Measurements from ENCODE around the gene CTNNBL1.
A peak's percentile ranks its signal among the peaks of the same experiment; 100 is the strongest.

CTNNBL1 gene

GRCh38 chr20:37903317-37904007, 209.6 kb downstream of the CTNNBL1 start:
- DNase-seq, result no peak

GRCh38 chr20:37904008-37904642, 210.3 kb downstream of the CTNNBL1 start:
- DNase-seq, result no peak

GRCh38 chr20:37904845-37905373, 211.1 kb downstream of the CTNNBL1 start:
- DNase-seq, result no peak

- DNase-seq, result no peak
Observed at GRCh38 chr20:37905671-37906613, 212.1 kb downstream of the CTNNBL1 start.

- no peak for DNase-seq
Observed at GRCh38 chr20:37907330-37907676, 213.5 kb downstream of the CTNNBL1 start.

GRCh38 chr20:37907677-37908401, 214.0 kb downstream of the CTNNBL1 start:
- no peak for DNase-seq

- no peak for DNase-seq
Observed at GRCh38 chr20:37911261-37911660, 217.4 kb downstream of the CTNNBL1 start.

- DNase-seq, result peak; percentile 9 to 53
Observed at GRCh38 chr20:37911838-37912281, 218.0 kb downstream of the CTNNBL1 start.

GRCh38 chr20:37912874-37913273, 219.0 kb downstream of the CTNNBL1 start:
- no peak for DNase-seq

- no peak for DNase-seq
Observed at GRCh38 chr20:37913567-37914366, 219.9 kb downstream of the CTNNBL1 start.

- DNase-seq, result no peak
Observed at GRCh38 chr20:37914367-37914671, 220.5 kb downstream of the CTNNBL1 start.

- no peak for DNase-seq
Observed at GRCh38 chr20:37914672-37915433, 221.0 kb downstream of the CTNNBL1 start.

GRCh38 chr20:37915434-37915787, 221.6 kb downstream of the CTNNBL1 start:
- no peak for DNase-seq

- DNase-seq, result no peak
Observed at GRCh38 chr20:37915800-37916570, 222.2 kb downstream of the CTNNBL1 start.

- DNase-seq, result no peak
Observed at GRCh38 chr20:37917461-37917860, 223.6 kb downstream of the CTNNBL1 start.

- no peak for DNase-seq
Observed at GRCh38 chr20:37918035-37918434, 224.2 kb downstream of the CTNNBL1 start.

- DNase-seq, result no peak
Observed at GRCh38 chr20:37919389-37920040, 225.7 kb downstream of the CTNNBL1 start.

- DNase-seq, result no peak
Observed at GRCh38 chr20:37920270-37920669, 226.4 kb downstream of the CTNNBL1 start.

GRCh38 chr20:37920679-37921322, 227.0 kb downstream of the CTNNBL1 start:
- no peak for DNase-seq
